GM08714 (cell line): ENCODE results near the gene CMC1.

Source experiments
- H3K4me3 ChIP-seq: fragments of 200-500 bp; sonication (Bioruptor generic); 2 replicates; pipeline ENCODE4 v1.5.1; 2014; ENCODE audit warnings: mild to moderate bottlenecking, low read length, inconsistent platforms
- ZNF274 ChIP-seq: IDR thresholded peaks from 2 replicates; pipeline ENCODE4 v1.6.1; 2012; ENCODE audit warnings: mild to moderate bottlenecking, low read depth, low read length

CMC1 gene

DNA sequence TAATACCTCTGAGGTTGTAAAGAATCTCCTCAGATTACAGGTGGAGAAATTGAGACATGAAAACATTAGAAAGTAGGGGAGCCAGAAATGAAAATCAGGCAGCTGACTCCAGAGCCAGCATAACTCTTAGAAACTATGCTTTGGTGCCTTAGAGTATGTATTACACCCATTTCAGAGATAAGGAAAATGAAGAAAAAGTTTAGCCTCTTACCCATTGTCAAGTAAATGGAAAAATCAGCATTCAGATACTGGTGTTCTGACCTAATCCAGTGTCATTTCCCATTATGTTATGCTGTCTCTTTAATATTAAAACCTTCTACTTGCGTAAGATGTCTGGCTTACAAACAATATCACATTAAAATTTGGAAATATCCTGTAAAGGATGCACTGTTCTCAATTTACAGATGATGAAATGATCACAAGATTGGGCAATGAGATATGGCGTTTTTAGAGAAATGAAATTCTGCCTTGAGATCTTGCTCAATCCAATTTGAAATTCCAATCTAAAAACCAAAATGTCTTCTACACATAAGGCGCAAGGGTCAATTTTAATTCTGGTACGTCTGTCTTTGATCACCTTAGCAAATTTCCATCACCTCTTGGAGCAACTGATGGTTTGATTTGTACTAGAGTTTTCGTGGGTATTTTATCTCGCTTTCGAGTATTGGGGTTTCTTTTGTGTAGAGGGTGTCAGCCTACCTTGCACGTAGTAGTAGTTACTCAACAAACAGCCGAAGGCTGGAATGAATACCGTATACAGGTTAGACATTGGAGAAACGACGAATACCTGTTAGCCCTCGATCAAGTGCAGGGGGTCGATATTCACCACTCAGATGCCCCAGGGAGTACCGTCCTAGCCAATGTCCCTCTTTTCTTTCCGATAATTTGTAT is 106.2 kb downstream of the CMC1 start:
- no peak for TF ChIP-seq ZNF274
- peak overlapping the region; percentile 95 for H3K4me3 ChIP-seq

DNA sequence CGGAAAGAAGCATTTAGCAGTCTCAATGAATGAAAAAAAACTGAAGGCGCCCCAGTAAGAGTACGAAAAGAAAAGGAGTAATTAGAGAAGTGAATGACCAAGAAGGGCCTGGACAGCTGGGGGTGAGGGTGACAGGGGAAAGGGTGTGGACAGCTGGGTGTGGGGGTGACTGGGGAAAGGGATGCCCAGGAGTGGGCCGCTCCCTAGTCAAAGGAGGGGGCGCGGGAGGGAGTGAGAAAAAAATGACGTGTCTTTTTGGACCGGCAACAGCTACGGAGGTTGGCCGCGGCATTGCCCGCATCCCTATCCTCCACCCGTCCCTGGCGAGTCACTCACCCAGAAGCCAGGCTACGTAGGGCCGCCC is 106.8 kb downstream of the CMC1 start:
- peak overlapping the region; percentile 95 for H3K4me3 ChIP-seq

DNA sequence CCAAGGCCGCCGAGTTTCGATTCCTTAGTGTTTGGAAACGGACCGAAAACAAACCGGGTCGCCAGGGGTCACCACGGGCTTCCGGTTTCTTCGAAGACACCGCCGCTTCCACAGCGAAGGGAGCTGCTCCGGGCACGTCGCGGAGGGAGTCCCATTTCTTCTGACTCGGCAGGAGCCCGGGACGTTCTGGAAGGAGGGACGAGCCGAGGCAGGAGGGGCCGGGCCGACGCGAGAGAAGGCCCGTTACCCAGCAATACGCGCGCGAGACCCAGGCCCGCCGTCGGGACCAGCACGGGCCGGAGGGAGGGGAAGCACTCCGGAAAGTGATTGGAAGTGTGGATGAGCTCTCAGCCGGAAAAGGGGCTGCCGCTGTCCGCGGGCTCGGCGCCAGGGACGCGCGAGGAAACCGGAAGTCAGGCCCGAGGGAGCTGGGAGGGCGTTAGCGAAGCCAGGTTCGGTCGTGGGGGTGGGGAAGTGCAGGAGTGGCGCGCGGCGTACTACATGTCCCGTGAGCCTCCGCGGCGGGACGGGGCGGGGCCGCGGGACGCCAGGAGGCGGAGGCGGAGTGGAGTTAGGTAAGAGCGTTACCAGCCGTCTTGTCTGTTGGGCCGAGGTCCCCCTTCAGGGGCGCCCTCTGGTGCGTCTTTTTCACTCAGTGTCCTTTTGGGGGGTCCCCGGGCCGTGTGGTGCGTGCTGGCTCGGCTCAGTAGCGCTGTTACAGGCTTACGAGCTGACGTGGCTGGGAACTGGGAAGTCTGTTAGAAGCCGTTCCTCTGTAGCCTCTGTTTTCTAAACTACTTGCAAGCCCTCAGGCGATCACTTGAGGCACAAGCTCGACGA is 107.4 kb downstream of the CMC1 start, which contains the start of the genes AZI2 and ZCWPW2:
TSS of gene AZI2 (minus strand) at position 196 of the 840 bp plus-strand sequence. CDS start 8,207 bp downstream, outside the sequence.
TSS of gene ZCWPW2 (plus strand) at position 93 of the 840 bp plus-strand sequence. CDS start 64,348 bp downstream, outside the sequence.
- TF ChIP-seq ZNF274 = no peak
- H3K4me3 ChIP-seq = peak within 1 kb of the TSS; percentile 95

More for the DNA sequence above, 106.8 kb downstream of the CMC1 start:
- TF ChIP-seq ZNF274 = no peak

DNA sequence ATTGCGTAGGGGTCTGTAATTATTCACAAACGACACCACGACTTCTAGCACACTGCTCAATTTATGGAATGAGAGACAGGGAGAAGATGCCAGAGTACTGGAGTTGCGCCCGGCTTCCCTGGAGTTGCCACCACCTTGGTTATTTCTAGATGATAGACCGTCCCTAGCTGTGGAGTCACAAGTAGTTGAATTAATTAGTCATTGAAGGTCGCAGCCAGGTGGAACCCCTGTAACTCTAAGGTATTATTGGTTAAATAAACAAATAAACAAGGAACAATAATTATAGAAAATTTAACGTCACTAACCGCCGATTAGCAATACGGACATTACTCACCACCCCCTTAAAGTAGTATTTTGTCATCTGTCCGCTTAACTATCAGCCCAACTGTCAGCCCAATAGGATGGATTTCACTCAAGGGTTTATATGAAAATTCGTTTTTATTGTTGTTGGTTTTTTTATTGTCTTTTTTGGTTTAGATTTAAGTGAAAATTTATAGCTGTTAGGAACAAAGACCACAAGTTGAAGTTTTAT is 108.1 kb downstream of the CMC1 start:
- TF ChIP-seq ZNF274 = no peak

More for the DNA sequence above, 108.1 kb downstream of the CMC1 start:
- peak overlapping the region; percentile 95 for H3K4me3 ChIP-seq
